ENCODE results near the gene SEBOX.

DNA sequence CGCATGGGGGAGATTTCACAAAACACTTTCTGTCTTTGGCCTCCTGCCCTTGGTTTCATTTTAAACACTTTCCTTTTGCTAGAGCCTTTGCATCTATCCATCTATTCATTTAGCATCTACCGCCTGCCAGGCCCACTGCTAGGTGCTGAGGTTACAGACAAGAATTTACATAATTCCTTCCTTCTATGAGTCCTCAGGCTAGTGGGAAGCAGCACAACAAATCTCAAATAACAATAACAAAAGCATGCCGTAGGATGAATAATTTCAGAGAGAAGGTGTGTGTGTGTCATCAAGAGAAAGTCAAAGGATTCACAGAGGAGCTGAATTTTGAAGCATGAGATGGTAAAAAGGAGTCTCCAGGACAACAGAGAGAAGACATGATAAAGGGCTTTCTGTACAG is 47.1 kb upstream of the SEBOX start:
- TF ChIP-seq, protein P1, sequence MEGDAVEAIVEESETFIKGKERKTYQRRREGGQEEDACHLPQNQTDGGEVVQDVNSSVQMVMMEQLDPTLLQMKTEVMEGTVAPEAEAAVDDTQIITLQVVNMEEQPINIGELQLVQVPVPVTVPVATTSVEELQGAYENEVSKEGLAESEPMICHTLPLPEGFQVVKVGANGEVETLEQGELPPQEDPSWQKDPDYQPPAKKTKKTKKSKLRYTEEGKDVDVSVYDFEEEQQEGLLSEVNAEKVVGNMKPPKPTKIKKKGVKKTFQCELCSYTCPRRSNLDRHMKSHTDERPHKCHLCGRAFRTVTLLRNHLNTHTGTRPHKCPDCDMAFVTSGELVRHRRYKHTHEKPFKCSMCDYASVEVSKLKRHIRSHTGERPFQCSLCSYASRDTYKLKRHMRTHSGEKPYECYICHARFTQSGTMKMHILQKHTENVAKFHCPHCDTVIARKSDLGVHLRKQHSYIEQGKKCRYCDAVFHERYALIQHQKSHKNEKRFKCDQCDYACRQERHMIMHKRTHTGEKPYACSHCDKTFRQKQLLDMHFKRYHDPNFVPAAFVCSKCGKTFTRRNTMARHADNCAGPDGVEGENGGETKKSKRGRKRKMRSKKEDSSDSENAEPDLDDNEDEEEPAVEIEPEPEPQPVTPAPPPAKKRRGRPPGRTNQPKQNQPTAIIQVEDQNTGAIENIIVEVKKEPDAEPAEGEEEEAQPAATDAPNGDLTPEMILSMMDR (IDR thresholded peaks at IDR 0.05; ENCODE audit: low read length), result no peak
- no peak for TF ChIP-seq EZH2 (IDR thresholded peaks at IDR 0.05; ENCODE audit: borderline replicate concordance, low read length)
